Chondrocyte (in vitro differentiated cells): ENCODE measurements around the gene CCDC134. TPM values are rescaled to one million over a fixed set of nuclear protein-coding genes. Genes with fewer than 3 reads are reported as not detected.
"Not testable (repeated sequence)": the region's sequence is repeated elsewhere in the genome, so short reads cannot be mapped to it uniquely, and the experiment has no call there.

Experiments used
- DNase-seq: peaks from one replicate; pipeline ENCODE4 v3.0.0; 2021; ENCODE audit warnings: mixed read lengths, low spot score
- H3K27ac Mint-ChIP-seq: one replicate; pipeline ENCODE4 v1.8.0; 2021; ENCODE audit warnings: mild to moderate bottlenecking, moderate library complexity, mixed read lengths; ENCODE audit not compliant: unreplicated experiment
- H3K27me3 Mint-ChIP-seq: 2 replicates; pipeline ENCODE4 v1.8.0; 2021; ENCODE audit warnings: low read depth, mixed read lengths
- H3K36me3 Mint-ChIP-seq: 2 replicates; pipeline ENCODE4 v1.8.0; 2021; ENCODE audit warnings: low read depth, mixed read lengths
- H3K4me1 Mint-ChIP-seq: 2 replicates; pipeline ENCODE4 v1.8.0; 2021; ENCODE audit warnings: low read depth, mild to moderate bottlenecking, mixed read lengths
- H3K4me3 Mint-ChIP-seq: one replicate; pipeline ENCODE4 v1.8.0; 2021; ENCODE audit warnings: mild to moderate bottlenecking, moderate library complexity, mixed read lengths; ENCODE audit not compliant: unreplicated experiment
- H3K9me3 Mint-ChIP-seq: 2 replicates; pipeline ENCODE4 v1.8.0; 2021; ENCODE audit warnings: low read depth, mixed read lengths
- CTCF ChIP-seq: fragments of 200-600 bp; sonication (generic); IDR thresholded peaks from 2 replicates; pipeline ENCODE4 v1.5.0; 2021; ENCODE audit warnings: antibody characterized with exemption, mild to moderate bottlenecking, moderate library complexity
- total RNA-seq: library from RNA; stranded (reverse); gene quantifications from 3 replicates; pipeline ENCODE4 v1.2.1, GENCODE V29; 2021

CCDC134 gene
- total RNA-seq, 1 donor from 2014 or later = 7.0 TPM

GRCh38 chr22:41833369-41834004, 33.0 kb downstream of the CCDC134 start:
- peaks cover 45% of the 10 kb centered on the region for H3K4me1 Mint-ChIP-seq
- peak; percentile 27 for TF ChIP-seq CTCF
- DNase-seq = peak; percentile 92

GRCh38 chr22:41834005-41834944, 33.8 kb downstream of the CCDC134 start:
- H3K27ac Mint-ChIP-seq = peak overlapping the region; percentile 84
- H3K4me3 Mint-ChIP-seq = peak overlapping the region; percentile 86
- peaks cover 51% of the 10 kb centered on the region for H3K4me1 Mint-ChIP-seq
- H3K27me3 Mint-ChIP-seq = no peaks in the 10 kb centered on the region
- no peak for DNase-seq
- H3K36me3 Mint-ChIP-seq = peaks cover 16% of the 10 kb centered on the region
- no peaks in the 10 kb centered on the region for H3K9me3 Mint-ChIP-seq
- no peak for TF ChIP-seq CTCF

More at GRCh38 chr22:41833369-41834004, 33.0 kb downstream of the CCDC134 start:
- H3K9me3 Mint-ChIP-seq = no peaks in the 10 kb centered on the region
- H3K4me3 Mint-ChIP-seq = peak overlapping the region; percentile 86
- peak overlapping the region; percentile 84 for H3K27ac Mint-ChIP-seq
- H3K36me3 Mint-ChIP-seq = peaks cover 16% of the 10 kb centered on the region
- no peaks in the 10 kb centered on the region for H3K27me3 Mint-ChIP-seq

GRCh38 chr22:41835462-41835861, 35.0 kb downstream of the CCDC134 start:
- H3K4me1 Mint-ChIP-seq = peaks cover 59% of the 10 kb centered on the region
- DNase-seq = peak; percentile 34
- H3K4me3 Mint-ChIP-seq, H3K27me3 Mint-ChIP-seq, H3K9me3 Mint-ChIP-seq: not testable (repeated sequence)
- peaks cover 18% of the 10 kb centered on the region for H3K36me3 Mint-ChIP-seq
- peak overlapping the region; percentile 22 for H3K27ac Mint-ChIP-seq

- Mint-ChIP-seq H3K27me3 (no peaks in the 10 kb centered on the region), H3K4me1 (peaks cover 65% of the 10 kb centered on the region), H3K4me3 (no peak overlapping the region), H3K36me3 (peaks cover 18% of the 10 kb centered on the region), H3K27ac (no peak overlapping the region), H3K9me3 (no peaks in the 10 kb centered on the region)
- DNase-seq = peak; percentile 8
- TF ChIP-seq CTCF = no peak
These were observed 36.1 kb downstream of the CCDC134 start for GRCh38 chr22:41836551-41836950.

- H3K36me3 Mint-ChIP-seq = peaks cover 18% of the 10 kb centered on the region
- H3K9me3 Mint-ChIP-seq = no peaks in the 10 kb centered on the region
- DNase-seq = no peak
- no peak overlapping the region for H3K4me3 Mint-ChIP-seq
- peaks cover 71% of the 10 kb centered on the region for H3K4me1 Mint-ChIP-seq
- H3K27ac Mint-ChIP-seq = peak overlapping the region; percentile 70
- no peaks in the 10 kb centered on the region for H3K27me3 Mint-ChIP-seq
- no peak for TF ChIP-seq CTCF
These were observed 38.6 kb downstream of the CCDC134 start for GRCh38 chr22:41838842-41839618.
